Endothelial cell of umbilical vein (primary cell): Measurements from ENCODE around the gene OPTC. TPM values are rescaled to one million over a fixed set of nuclear protein-coding genes. Genes with fewer than 3 reads are reported as not detected.
A peak's percentile ranks its signal among the peaks of the same experiment; 100 is the strongest.
"Not testable (repeated sequence)": the region's sequence is repeated elsewhere in the genome, so short reads cannot be mapped to it uniquely, and the experiment has no call there.

Experiments
- BruUV-seq: library from RNA; stranded (reverse); fragments of 400-500 nt; replicated peaks from 2 replicates; lab custom pipeline; 2021; lab: Mats Ljungman, UMichigan
- CTCF ChIA-PET: fragments of 300-600, 350-600 bp; sonication (Branson Sonifier 250); formaldehyde crosslinking; loops from one replicate; lab custom pipeline; 2021; ENCODE audit warnings: antibody characterized with exemption, inconsistent platforms; lab: Charles Lee
- POLR2A ChIA-PET: fragments of 300-600, 350-600 bp; sonication (Branson Sonifier 250); formaldehyde crosslinking; loops from one replicate; lab custom pipeline; 2021; ENCODE audit warnings: antibody characterized with exemption, inconsistent platforms; lab: Charles Lee
- DNase-seq: peaks from one replicate; pipeline ENCODE4 v3.0.0-alpha.2; 2011; ENCODE audit warnings: low read depth, low spot score
- FAIRE-seq: peaks from 2 replicates; lab custom pipeline; 2011; peaks lifted over from hg19 to GRCh38; lab: Jason Lieb, UNC
- H2AFZ ChIP-seq: 2 replicates; pipeline ENCODE4 v1.6.0; 2012; ENCODE audit warnings: low read depth, low read length, control low read depth, inconsistent platforms
- H3K27ac ChIP-seq: 2 replicates; pipeline ENCODE4 v1.5.1; 2011; ENCODE audit warnings: low read depth, mild to moderate bottlenecking, control low read depth, low read length, moderate library complexity; ENCODE audit not compliant: insufficient read depth
- H3K27me3 ChIP-seq, 2 experiments: 2 replicates each; pipeline versions ENCODE4 v1.6.0 to v1.6.1; 2011; ENCODE audit warnings: low read length in 2 of 2, mixed read lengths in 1 of 2; ENCODE audit not compliant: control insufficient read depth in 2 of 2, insufficient read depth in 2 of 2
- H3K36me3 ChIP-seq, 2 experiments: 2 replicates in 1 of 2; 3 replicates in 1 of 2; pipeline ENCODE4 v1.5.1; 2011; ENCODE audit warnings: low read length in 2 of 2, mild to moderate bottlenecking in 1 of 2, moderate library complexity in 1 of 2; ENCODE audit not compliant: control insufficient read depth in 2 of 2, insufficient read depth in 2 of 2; ENCODE audit errors: extremely low read depth in 1 of 2
- H3K4me1 ChIP-seq: 3 replicates; pipeline ENCODE4 v1.5.1; 2011; ENCODE audit warnings: mild to moderate bottlenecking, low read length; ENCODE audit not compliant: control insufficient read depth, insufficient read depth; ENCODE audit errors: extremely low read depth
- H3K4me2 ChIP-seq: 2 replicates; pipeline ENCODE4 v1.6.1; 2011; ENCODE audit warnings: low read length, control low read depth, mixed read lengths; ENCODE audit not compliant: insufficient read depth
- H3K4me3 ChIP-seq, 3 experiments: fragments of 200-600 bp in 1 of 3; sonication (generic), shearing (Covaris generic) in 1 of 3; replicated peaks in 1 of 3; 2 replicates each; pipeline ENCODE4 v1.5.1; 2011 to 2016; ENCODE audit warnings: control low read depth in 3 of 3, low read length in 3 of 3, mild to moderate bottlenecking in 2 of 3, inconsistent platforms in 1 of 3, low read depth in 1 of 3, moderate library complexity in 1 of 3; ENCODE audit not compliant: insufficient read depth in 1 of 3
- H3K79me2 ChIP-seq: 2 replicates; pipeline ENCODE4 v1.6.0; 2012; ENCODE audit warnings: low read length, inconsistent platforms; ENCODE audit not compliant: control insufficient read depth, insufficient read depth
- H3K9ac ChIP-seq: replicated peaks from 2 replicates; pipeline ENCODE3; 2011; ENCODE audit warnings: low read length, control low read depth; ENCODE audit not compliant: insufficient read depth; ENCODE audit errors: extremely low read depth
- H3K9me1 ChIP-seq: replicated peaks from 3 replicates; pipeline ENCODE4 v1.6.0; 2011; ENCODE audit warnings: mild to moderate bottlenecking, low read length; ENCODE audit not compliant: control insufficient read depth, insufficient read depth; ENCODE audit errors: extremely low read depth
- H3K9me3 ChIP-seq: replicated peaks from 2 replicates; pipeline ENCODE4 v1.5.1; 2012; ENCODE audit warnings: low read length, inconsistent platforms; ENCODE audit not compliant: control insufficient read depth, insufficient read depth
- H4K20me1 ChIP-seq: replicated peaks from 2 replicates; pipeline ENCODE3; 2011; ENCODE audit warnings: mild to moderate bottlenecking, low read length; ENCODE audit not compliant: control insufficient read depth, insufficient read depth; ENCODE audit errors: extremely low read depth
- EZH2 ChIP-seq: IDR thresholded peaks from 2 replicates; pipeline ENCODE4 v1.6.1; 2012; ENCODE audit warnings: borderline replicate concordance, low read depth, mild to moderate bottlenecking, moderate library complexity, low read length, inconsistent platforms; ENCODE audit not compliant: severe bottlenecking
- FOS ChIP-seq: IDR thresholded peaks from 2 replicates; pipeline ENCODE4 v1.6.1; 2011; ENCODE audit warnings: mild to moderate bottlenecking, low read length, moderate library complexity, borderline replicate concordance; ENCODE audit not compliant: insufficient read depth
- GATA2 ChIP-seq: IDR thresholded peaks from 2 replicates; pipeline ENCODE4 v1.7.0; 2011; ENCODE audit warnings: low read depth, mild to moderate bottlenecking, moderate library complexity, mixed read lengths, low read length; ENCODE audit not compliant: insufficient read length, insufficient read depth
- JUN ChIP-seq: IDR thresholded peaks from 2 replicates; pipeline ENCODE4 v1.6.1; 2011; ENCODE audit warnings: borderline replicate concordance, low read depth; ENCODE audit not compliant: insufficient read length, insufficient read depth
- MYC ChIP-seq: IDR thresholded peaks from one replicate; pipeline ENCODE4 v1.6.1; 2011; ENCODE audit warnings: mild to moderate bottlenecking, low read depth, low read length
- POLR2A ChIP-seq: IDR thresholded peaks from 2 replicates; pipeline ENCODE4 v1.6.1; 2012; ENCODE audit warnings: low read depth, mild to moderate bottlenecking, control low read depth, low read length
- POLR2AphosphoS5 ChIP-seq: IDR thresholded peaks from 2 replicates; pipeline ENCODE4 v1.6.1; 2012; ENCODE audit warnings: low read depth, mild to moderate bottlenecking, control low read depth, low read length, moderate library complexity; ENCODE audit not compliant: insufficient read depth
- dilution Hi-C: fragments of 300-500 bp; cut with MboI; formaldehyde crosslinking; loops from one replicate; pipeline ENCODE4 v1.15.0; 2019; ENCODE audit warnings: low sequenced_read_pairs; ENCODE audit not compliant: extremely low pct_ligation_motif_present
- intact Hi-C: fragments of 100-400 bp; cut with micrococcal nuclease; formaldehyde crosslinking; loops from one replicate; pipeline ENCODE4 v1.10.0; 2022
- polyA plus RNA-seq, 4 experiments: library from polyadenylated mRNA; depleted of rRNA in 3 of 4; stranded (reverse) in 3 of 4; unstranded in 1 of 4; fragments of >200 nt; gene quantifications; 2 replicates each; pipeline versions ENCODE4 v1.2.1 to v1.2.3, GENCODE V29; 2011 to 2012; ENCODE audit warnings: missing spikeins in 1 of 4
- total RNA-seq: library from RNA; stranded (reverse); gene quantifications from 2 replicates; pipeline ENCODE4 v1.2.3, GENCODE V29; 2021
- TF ChIP-seq, protein P1 (sequence below), 2 donors: IDR thresholded peaks; 1 replicate in 1 of 2; 2 replicates in 1 of 2; pipeline ENCODE4 v1.5.1; 2011; ENCODE audit warnings: low read length in 2 of 2, mild to moderate bottlenecking in 2 of 2, moderate library complexity in 2 of 2, control low read depth in 1 of 2, inconsistent platforms in 1 of 2, low read depth in 1 of 2; ENCODE audit not compliant: insufficient read depth in 1 of 2; ENCODE audit errors: extremely low read depth in 1 of 2
- TF ChIP-seq, protein P2 (sequence below): IDR thresholded peaks from 2 replicates; pipeline ENCODE4 v1.6.1; 2011; ENCODE audit not compliant: insufficient read depth, insufficient read length

OPTC gene
- total and polyA plus RNA-seq, 2 donors (not counting 3 experiments of a cell fraction or from before 2014, with no cell fraction given) = not detected

DNA sequence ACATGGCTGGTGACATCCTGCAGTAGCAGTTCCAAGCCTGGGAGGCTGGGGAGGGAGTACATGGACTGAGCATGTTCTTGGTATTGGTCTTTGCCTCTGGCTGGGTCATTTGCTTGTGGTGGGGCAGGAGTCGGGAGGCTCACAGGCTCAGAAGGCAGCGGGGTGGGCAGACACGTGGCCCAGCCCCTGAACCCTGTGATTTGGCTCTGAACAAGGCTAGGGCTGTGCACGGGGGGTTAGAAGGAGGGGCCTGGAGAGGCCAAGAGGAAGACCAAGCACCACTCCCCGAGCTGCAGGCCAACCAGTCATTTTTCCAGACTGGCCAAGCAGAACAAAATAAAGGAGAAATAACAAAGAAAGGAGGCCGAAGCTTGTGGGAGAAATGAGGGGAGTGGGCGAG lies 28.0 kb upstream of the OPTC start:
- Histone ChIP-seq H2AFZ (no peak overlapping the region), H3K36me3 (no peaks in the 10 kb centered on the region), H3K4me2 (no peak overlapping the region), H4K20me1 (no peaks in the 10 kb centered on the region), H3K4me3 (no peak overlapping the region), H3K79me2 (no peaks in the 10 kb centered on the region), H3K9ac (no peak overlapping the region), H3K4me1 (no peaks in the 10 kb centered on the region), H3K9me1 (no peaks in the 10 kb centered on the region), H3K9me3 (no peaks in the 10 kb centered on the region), H3K27ac (no peak overlapping the region), H3K27me3 (peaks cover 24 to 28% of the 10 kb centered on the region in 2 experiments)
- TF ChIP-seq, protein P1, sequence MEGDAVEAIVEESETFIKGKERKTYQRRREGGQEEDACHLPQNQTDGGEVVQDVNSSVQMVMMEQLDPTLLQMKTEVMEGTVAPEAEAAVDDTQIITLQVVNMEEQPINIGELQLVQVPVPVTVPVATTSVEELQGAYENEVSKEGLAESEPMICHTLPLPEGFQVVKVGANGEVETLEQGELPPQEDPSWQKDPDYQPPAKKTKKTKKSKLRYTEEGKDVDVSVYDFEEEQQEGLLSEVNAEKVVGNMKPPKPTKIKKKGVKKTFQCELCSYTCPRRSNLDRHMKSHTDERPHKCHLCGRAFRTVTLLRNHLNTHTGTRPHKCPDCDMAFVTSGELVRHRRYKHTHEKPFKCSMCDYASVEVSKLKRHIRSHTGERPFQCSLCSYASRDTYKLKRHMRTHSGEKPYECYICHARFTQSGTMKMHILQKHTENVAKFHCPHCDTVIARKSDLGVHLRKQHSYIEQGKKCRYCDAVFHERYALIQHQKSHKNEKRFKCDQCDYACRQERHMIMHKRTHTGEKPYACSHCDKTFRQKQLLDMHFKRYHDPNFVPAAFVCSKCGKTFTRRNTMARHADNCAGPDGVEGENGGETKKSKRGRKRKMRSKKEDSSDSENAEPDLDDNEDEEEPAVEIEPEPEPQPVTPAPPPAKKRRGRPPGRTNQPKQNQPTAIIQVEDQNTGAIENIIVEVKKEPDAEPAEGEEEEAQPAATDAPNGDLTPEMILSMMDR (IDR thresholded peaks at IDR 0.05; ENCODE audit: extremely low read depth in 1 of 2, insufficient read depth in 1 of 2, low read depth in 1 of 2, low read length in 2 of 2) = no peak
- TF ChIP-seq EZH2 = no peak
- no peak for TF ChIP-seq MYC
- TF ChIP-seq POLR2A = no peak
- TF ChIP-seq GATA2 = no peak
- no peak for TF ChIP-seq FOS
- TF ChIP-seq, protein P2, sequence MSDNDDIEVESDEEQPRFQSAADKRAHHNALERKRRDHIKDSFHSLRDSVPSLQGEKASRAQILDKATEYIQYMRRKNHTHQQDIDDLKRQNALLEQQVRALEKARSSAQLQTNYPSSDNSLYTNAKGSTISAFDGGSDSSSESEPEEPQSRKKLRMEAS = no peak
- TF ChIP-seq JUN = no peak
- no peak for TF ChIP-seq POLR2AphosphoS5
- dilution Hi-C loops (no loop called here), intact Hi-C loops (no loop called here)
- CTCF ChIA-PET = interaction anchor here (1.1 to 1.3 kb wide), 2 partner anchors 22 to 104 kb away, joined by 3 to 4 read pairs; no protein-coding TSS in a partner anchor
- POLR2A ChIA-PET = no interaction called here
- FAIRE-seq (no peak), DNase-seq (no peak)
- BruUV-seq = no TSS peak

DNA sequence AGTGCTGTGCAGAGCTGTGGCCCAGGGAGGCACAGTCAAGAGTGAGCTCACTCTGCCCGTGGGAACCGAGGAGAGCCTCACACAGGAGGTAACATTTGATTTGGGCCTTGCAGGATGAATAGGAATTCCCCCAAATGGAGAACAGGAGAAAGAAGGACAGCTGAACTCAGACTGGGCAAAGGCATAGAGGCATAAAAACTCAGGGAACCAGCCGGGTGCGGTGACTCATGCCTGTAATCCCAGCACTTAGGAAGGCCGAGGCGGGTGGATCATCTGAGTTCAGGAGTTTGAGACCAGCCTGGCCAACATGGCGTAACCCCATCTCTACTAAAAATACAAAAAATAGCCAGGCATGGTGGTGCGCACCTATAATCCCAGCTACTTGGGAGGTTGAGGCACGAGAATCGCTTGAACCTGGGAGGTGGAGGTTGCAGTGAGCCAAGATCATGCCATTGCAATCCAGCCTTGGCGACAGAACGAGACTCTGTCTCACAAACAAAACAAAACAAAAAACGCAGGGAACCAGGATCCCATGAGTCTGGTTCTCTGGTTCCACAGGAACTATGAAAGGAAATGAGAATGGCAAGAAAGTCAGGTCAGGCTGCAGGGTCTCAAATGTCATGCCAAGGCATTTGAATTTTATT lies 26.9 kb upstream of the OPTC start:
- FAIRE-seq, dilution Hi-C loops, BruUV-seq, POLR2A ChIA-PET, H3K4me3 ChIP-seq, H3K9me3 ChIP-seq, H3K27ac ChIP-seq, H3K4me2 ChIP-seq, intact Hi-C loops, H4K20me1 ChIP-seq, H2AFZ ChIP-seq, H3K4me1 ChIP-seq, H3K36me3 ChIP-seq, H3K79me2 ChIP-seq, H3K9ac ChIP-seq, H3K9me1 ChIP-seq: not testable (repeated sequence)
- CTCF ChIA-PET = interaction anchor here (1.1 to 1.5 kb wide), 3 partner anchors 14 to 105 kb away, joined by 3 read pairs; no protein-coding TSS in a partner anchor
- DNase-seq = peak; percentile 23
- H3K27me3 ChIP-seq = peaks cover 24 to 29% of the 10 kb centered on the region in 2 experiments
